BLaER1 treated with 17β-estradiol and CSF1 and Interleukin-3, amounts not matched to agents 10 nM and 100 nM (cell line): Measurements from ENCODE around the gene ANAPC4.
"Not testable (repeated sequence)": the region's sequence is repeated elsewhere in the genome, so short reads cannot be mapped to it uniquely, and the experiment has no call there.

Experiments
- H3K27ac ChIP-seq, 11 experiments: shearing (Covaris generic); formaldehyde crosslinking; 2 replicates each; pipeline ENCODE4 v1.8.1; 2022
- H3K27me3 ChIP-seq, 11 experiments: shearing (Covaris generic); formaldehyde crosslinking; 2 replicates each; pipeline ENCODE4 v1.8.1; 2022
- H3K36me3 ChIP-seq, 11 experiments: shearing (Covaris generic); formaldehyde crosslinking; 2 replicates each; pipeline ENCODE4 v1.8.1; 2022
- H3K4me1 ChIP-seq, 10 experiments: shearing (Covaris generic); formaldehyde crosslinking; 2 replicates each; pipeline ENCODE4 v1.8.1; 2022
- H3K4me2 ChIP-seq, 11 experiments: shearing (Covaris generic); formaldehyde crosslinking; 2 replicates each; pipeline ENCODE4 v1.8.1; 2022
- H3K4me3 ChIP-seq, 10 experiments: shearing (Covaris generic); formaldehyde crosslinking; 2 replicates each; pipeline ENCODE4 v1.8.1; 2022
- H3K9ac ChIP-seq, 11 experiments: shearing (Covaris generic); formaldehyde crosslinking; 2 replicates each; pipeline ENCODE4 v1.8.1; 2022
- H3K9me3 ChIP-seq, 11 experiments: shearing (Covaris generic); formaldehyde crosslinking; replicated peaks in 1 of 11; 2 replicates each; pipeline ENCODE4 v1.8.1; 2022
- H4K20me1 ChIP-seq, 11 experiments: shearing (Covaris generic); formaldehyde crosslinking; 2 replicates each; pipeline ENCODE4 v1.8.1; 2022
- Cebpa-rat ChIP-seq, 11 experiments: shearing (Covaris generic); IDR thresholded peaks; 2 replicates each; pipeline ENCODE4 v1.8.1; 2022

The ANAPC4 gene, protein sequence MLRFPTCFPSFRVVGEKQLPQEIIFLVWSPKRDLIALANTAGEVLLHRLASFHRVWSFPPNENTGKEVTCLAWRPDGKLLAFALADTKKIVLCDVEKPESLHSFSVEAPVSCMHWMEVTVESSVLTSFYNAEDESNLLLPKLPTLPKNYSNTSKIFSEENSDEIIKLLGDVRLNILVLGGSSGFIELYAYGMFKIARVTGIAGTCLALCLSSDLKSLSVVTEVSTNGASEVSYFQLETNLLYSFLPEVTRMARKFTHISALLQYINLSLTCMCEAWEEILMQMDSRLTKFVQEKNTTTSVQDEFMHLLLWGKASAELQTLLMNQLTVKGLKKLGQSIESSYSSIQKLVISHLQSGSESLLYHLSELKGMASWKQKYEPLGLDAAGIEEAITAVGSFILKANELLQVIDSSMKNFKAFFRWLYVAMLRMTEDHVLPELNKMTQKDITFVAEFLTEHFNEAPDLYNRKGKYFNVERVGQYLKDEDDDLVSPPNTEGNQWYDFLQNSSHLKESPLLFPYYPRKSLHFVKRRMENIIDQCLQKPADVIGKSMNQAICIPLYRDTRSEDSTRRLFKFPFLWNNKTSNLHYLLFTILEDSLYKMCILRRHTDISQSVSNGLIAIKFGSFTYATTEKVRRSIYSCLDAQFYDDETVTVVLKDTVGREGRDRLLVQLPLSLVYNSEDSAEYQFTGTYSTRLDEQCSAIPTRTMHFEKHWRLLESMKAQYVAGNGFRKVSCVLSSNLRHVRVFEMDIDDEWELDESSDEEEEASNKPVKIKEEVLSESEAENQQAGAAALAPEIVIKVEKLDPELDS

DNA sequence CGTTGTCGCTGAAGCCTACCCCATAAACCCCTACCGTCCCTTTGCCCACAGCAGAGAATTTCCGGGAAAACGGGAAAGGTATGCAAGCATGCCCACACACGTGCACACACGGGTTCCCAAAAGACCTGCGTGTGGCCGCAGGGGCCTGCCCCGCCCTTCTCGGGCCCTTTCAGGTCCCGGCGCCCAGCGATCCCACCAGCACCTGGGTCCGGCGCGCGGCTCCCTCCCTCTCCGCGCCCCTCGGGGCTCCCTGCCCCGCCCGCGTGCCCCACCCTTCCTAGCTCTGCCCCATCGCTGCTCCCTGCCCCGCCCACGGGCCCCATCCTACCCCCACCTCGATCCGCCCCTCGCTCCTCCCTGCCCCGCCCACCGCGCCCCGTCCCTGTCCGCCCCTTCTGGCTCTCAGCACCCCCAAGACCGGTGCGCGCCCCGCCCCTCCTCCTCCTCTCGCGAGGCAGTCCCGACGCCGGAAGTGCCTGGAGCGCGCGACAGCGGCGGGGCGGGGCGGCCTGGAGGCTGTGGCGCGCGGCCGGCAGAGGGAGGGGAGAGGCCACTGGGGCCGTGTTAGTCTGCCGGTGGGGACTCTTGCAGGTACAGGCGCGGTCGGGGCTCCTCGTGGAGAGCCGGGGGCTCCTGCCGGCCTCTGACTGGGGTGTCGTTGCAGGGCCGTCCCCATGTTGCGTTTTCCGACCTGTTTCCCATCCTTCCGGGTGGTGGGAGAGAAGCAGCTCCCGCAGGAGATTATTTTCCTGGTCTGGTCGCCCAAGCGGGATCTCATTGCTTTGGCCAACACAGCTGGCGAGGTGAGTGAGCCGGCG is at the start of gene ANAPC4:
Gene ANAPC4 (plus strand): TSS at position 510 of the 818 bp plus-strand sequence. CDS start 165 bp downstream, at position 675.
- H4K20me1 ChIP-seq: peaks cover 0 to 6% (median 0%) of the 10 kb centered on the region in 11 experiments; a peak in 2 of 22 replicates
- H3K4me2 ChIP-seq: peak within 1 kb of the TSS; percentile 77 to 95 (median 85)
- H3K27ac ChIP-seq: peak within 1 kb of the TSS; percentile 71 to 86 (median 77)
- H3K4me1 ChIP-seq: peaks cover 13 to 25% (median 20%) of the 10 kb centered on the region in 10 experiments
- H3K9me3 ChIP-seq: no peaks in the 10 kb centered on the region
- H3K27me3 ChIP-seq: no peaks in the 10 kb centered on the region
- H3K36me3 ChIP-seq: peaks cover 15 to 30% (median 25%) of the 10 kb centered on the region in 11 experiments
- peak within 1 kb of the TSS; percentile 80 to 94 (median 88) for H3K9ac ChIP-seq
- TF ChIP-seq Cebpa-rat (IDR thresholded peaks at IDR 0.05): no peak
- H3K4me3 ChIP-seq: peak within 1 kb of the TSS; percentile 79 to 99 (median 94)

DNA sequence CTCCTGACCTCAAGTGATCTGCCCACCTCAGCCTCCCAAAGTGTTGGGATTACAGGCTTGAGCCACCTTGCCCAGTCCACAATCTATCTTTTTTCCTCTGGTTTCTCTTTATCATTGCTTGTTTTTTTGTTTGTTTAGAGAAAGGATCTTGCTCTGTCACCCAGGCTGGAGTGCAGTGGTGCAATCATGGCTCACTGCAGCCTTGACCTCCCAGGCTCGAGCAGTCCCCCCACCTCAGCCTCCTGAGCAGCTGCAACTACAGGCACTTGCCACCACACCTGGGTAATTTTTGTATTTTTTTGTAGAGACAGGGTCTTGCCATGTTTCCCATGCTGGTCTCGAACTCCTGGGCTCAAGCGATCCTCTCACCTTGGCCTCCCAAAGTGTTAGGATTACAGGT is 48.6 kb upstream of the ANAPC4 start:
- not testable (repeated sequence) for H3K4me1 ChIP-seq, H3K27ac ChIP-seq

DNA sequence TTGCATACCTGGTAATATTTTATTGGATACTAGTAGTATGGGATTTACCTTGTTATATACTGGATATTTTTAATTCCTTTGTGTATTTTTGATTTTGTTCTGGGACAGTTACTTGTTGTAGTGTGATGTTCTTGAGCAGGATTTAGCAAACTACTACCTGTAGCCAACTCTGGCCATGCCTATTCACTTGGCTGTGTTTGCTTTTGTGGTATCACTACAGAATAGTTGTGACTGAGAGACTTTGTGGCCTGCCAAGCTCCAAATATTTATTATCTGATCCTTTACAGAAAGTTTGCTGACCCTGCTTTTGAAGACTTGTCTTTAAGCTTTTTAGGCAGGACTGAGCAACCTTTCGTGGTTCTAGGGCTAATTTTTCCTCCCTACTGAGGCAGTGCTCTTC is 46.7 kb upstream of the ANAPC4 start:
- H4K20me1 ChIP-seq: no peaks in the 10 kb centered on the region
- H3K27me3 ChIP-seq: no peaks in the 10 kb centered on the region
- no peaks in the 10 kb centered on the region for H3K9me3 ChIP-seq
- TF ChIP-seq Cebpa-rat (IDR thresholded peaks at IDR 0.05): no peak
- H3K36me3 ChIP-seq: peaks cover 11 to 34% (median 22%) of the 10 kb centered on the region in 11 experiments; a peak in 19 of 22 replicates
- H3K4me1 ChIP-seq: peaks cover 0 to 10% (median 0%) of the 10 kb centered on the region in 10 experiments; a peak in 8 of 20 replicates
- H3K27ac ChIP-seq: no peak overlapping the region
- no peak overlapping the region for H3K9ac ChIP-seq
- no peak overlapping the region for H3K4me3 ChIP-seq
- H3K4me2 ChIP-seq: no peak overlapping the region

More for the DNA sequence above, 48.6 kb upstream of the ANAPC4 start:
- not testable (repeated sequence) for H3K9me3 ChIP-seq, H4K20me1 ChIP-seq, H3K4me3 ChIP-seq, H3K4me2 ChIP-seq, H3K9ac ChIP-seq, H3K27me3 ChIP-seq
- peaks cover 0 to 15% (median 5%) of the 10 kb centered on the region in 11 experiments; a peak in 10 of 22 replicates for H3K36me3 ChIP-seq

DNA sequence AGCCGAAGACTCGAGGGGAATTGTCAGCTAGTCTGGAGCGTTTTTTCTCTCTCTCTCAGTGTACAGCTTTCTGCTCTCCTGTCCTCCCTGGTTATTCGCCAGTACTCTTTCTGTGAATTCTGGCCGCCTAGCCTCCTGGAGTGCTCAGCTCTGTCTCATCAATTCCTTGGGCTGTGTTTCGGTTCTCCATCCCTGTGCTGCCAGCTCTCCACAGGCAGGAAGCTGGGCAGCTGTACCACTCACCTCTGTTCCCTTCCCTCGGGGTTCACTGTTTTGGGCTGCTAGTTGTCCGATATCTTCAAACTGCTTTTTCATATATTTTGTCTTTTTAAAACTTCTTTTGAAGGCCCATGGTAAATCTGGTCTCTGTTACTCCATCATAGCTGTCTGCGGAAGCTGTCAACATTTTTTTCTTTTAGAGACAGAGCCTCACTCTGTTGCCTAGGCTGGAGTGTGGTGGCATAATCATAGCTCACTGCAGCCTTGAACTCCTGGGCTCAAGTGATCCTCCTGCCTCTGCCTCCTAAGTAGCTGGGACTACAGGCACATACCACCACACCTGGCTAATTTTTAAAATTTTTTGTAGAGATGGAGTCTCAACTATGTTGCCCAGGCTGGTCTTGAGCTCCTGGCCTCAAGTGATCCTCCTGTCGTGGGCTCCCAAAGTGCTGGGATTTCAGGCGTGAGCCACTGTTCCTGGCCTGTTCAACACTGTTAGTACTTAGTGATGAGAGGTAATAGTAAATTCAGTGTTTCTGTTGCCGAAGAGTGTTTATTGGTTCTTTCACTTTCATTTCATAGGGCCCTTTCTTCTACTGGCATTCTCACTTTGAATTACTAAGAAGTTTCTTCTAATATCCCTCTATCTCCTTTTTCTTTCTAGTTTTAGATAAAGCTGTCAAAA is 45.9 kb upstream of the ANAPC4 start:
- Histone ChIP-seq H3K27me3 (no peaks in the 10 kb centered on the region), H4K20me1 (no peaks in the 10 kb centered on the region), H3K9me3 (no peaks in the 10 kb centered on the region), H3K36me3 (peaks cover 11 to 40% (median 28%) of the 10 kb centered on the region in 11 experiments; a peak in 20 of 22 replicates), H3K9ac (0 out of 22 replicates have a peak overlapping the region, but pooled peaks of 1 of the 11 experiments have one; percentile 24), H3K4me3 (no peak overlapping the region), H3K4me2 (peak overlapping the region in 1 of 11 experiments; percentile 33; a peak in 1 of 22 replicates), H3K4me1 (peaks cover 0 to 10% (median 0%) of the 10 kb centered on the region in 10 experiments; a peak in 8 of 20 replicates), H3K27ac (no peak overlapping the region)
- TF ChIP-seq Cebpa-rat (IDR thresholded peaks at IDR 0.05): no peak

DNA sequence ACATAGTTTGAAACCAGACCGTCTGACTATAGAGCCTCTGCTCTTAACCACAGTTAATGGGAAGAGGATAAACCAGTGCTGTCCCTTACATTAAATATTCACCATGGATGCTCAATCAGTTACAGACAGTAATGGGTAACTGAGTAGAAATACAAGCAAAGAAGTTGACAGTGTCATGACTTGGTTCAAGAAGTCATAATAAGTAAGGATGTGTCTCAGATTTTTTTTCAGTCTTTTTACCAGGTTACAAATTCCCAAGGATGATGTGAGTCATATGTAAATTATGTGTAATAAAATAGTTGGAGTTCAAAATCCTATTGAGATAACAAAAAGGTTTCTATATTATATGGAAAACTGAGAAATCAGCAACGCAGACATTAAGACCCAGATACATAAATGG is 33.4 kb upstream of the ANAPC4 start:
- no peak overlapping the region for H3K4me2 ChIP-seq
- peaks cover 8 to 63% (median 34%) of the 10 kb centered on the region in 11 experiments; a peak in 20 of 22 replicates for H3K36me3 ChIP-seq
- H3K4me1 ChIP-seq: peaks cover 0 to 5% (median 0%) of the 10 kb centered on the region in 10 experiments; a peak in 2 of 20 replicates
- no peak overlapping the region for H3K4me3 ChIP-seq
- TF ChIP-seq Cebpa-rat (IDR thresholded peaks at IDR 0.05): no peak
- no peak overlapping the region for H3K27ac ChIP-seq
- H4K20me1 ChIP-seq: no peaks in the 10 kb centered on the region
- H3K27me3 ChIP-seq: no peaks in the 10 kb centered on the region
- no peaks in the 10 kb centered on the region for H3K9me3 ChIP-seq
- H3K9ac ChIP-seq: no peak overlapping the region

DNA sequence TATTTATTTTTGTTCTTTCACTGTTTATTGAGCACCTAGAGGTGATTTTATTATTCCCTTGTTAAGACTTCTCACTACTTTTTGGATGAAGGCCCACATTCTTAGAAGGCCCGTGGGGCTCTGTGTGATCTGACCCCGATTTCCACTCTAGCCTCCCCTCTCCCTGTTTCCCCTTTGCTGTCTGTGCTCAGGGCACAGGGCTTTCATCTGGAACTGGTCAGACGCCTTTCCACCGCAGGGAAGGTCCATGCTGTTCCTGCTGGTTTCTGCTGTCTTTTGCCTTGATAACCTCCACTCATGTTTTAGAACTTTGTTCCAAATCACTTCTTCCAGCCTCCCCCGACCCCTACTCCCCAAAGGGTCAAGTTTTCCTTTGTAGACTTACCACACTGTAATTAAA is 31.3 kb upstream of the ANAPC4 start:
- peaks cover 0 to 5% (median 0%) of the 10 kb centered on the region in 10 experiments; a peak in 2 of 20 replicates for H3K4me1 ChIP-seq
- no peak overlapping the region for H3K27ac ChIP-seq
- H3K36me3 ChIP-seq: peaks cover 7 to 58% (median 35%) of the 10 kb centered on the region in 11 experiments; a peak in 21 of 22 replicates
- no peak overlapping the region for H3K4me3 ChIP-seq
- TF ChIP-seq Cebpa-rat (IDR thresholded peaks at IDR 0.05): no peak
- no peaks in the 10 kb centered on the region for H3K9me3 ChIP-seq
- no peak overlapping the region for H3K4me2 ChIP-seq
- no peaks in the 10 kb centered on the region for H4K20me1 ChIP-seq
- 0 out of 22 replicates have a peak overlapping the region, but pooled peaks of 1 of the 11 experiments have one; percentile 6 for H3K9ac ChIP-seq
- no peaks in the 10 kb centered on the region for H3K27me3 ChIP-seq

DNA sequence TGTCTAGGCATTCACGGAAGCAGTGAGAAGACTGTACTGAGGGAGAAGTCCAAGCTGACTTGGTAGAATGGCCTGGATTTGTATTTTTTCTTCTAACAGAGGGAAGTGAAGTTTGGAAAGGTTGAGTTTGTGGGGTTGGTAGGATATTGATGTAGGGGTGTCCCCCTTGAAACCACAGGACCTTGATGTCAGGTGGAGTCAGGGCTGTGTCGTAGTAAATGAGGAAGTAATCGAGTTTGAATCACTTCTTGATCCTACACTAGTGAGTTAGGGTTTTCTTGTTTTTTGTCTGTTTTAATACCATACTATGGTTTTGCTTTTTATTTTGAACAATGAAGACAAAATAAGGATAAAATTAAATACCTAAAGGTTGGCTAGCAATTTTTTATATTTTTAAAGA is 30.1 kb upstream of the ANAPC4 start:
- Histone ChIP-seq H3K4me2 (no peak overlapping the region; a peak in 1 of 22 replicates), H4K20me1 (no peaks in the 10 kb centered on the region), H3K4me3 (no peak overlapping the region), H3K9ac (no peak overlapping the region), H3K4me1 (peaks cover 0 to 5% (median 0%) of the 10 kb centered on the region in 10 experiments; a peak in 2 of 20 replicates), H3K9me3 (no peaks in the 10 kb centered on the region), H3K36me3 (peaks cover 7 to 58% (median 28%) of the 10 kb centered on the region in 11 experiments; a peak in 18 of 22 replicates), H3K27ac (no peak overlapping the region), H3K27me3 (no peaks in the 10 kb centered on the region)
- TF ChIP-seq Cebpa-rat (IDR thresholded peaks at IDR 0.05): no peak
